ENCODE data around the gene TTYH1. TPM values are rescaled to one million over a fixed set of nuclear protein-coding genes. Genes with fewer than 3 reads are reported as not detected.
A peak's percentile ranks its signal among the peaks of the same experiment; 100 is the strongest.

The TTYH1 gene
- total and polyA plus RNA-seq, 2 of the 8 experiments (the other 6 are each of a cell fraction or from before 2014, with no cell fraction given), result 26.7 to 46.5 TPM

- FAIRE-seq, result no peak
- 96% methylated on average over 32 of the region's 42 CpGs; no CpG with 5 or more reads in 1 of the 2 experiments for WGBS, 2 experiments (ENCODE audit: extremely low coverage in 1 of 2, insufficient coverage in 1 of 2, insufficient read length in 1 of 2, insufficient replicate concordance in 2 of 2, low coverage in 1 of 2, low lambda C conversion rate in 2 of 2, missing lambda C conversion rate in 1 of 2)
- CTCF ChIA-PET (ENCODE audit: partially characterized antibody), result interaction anchor here (0.5 kb wide), 1 partner anchor 19 kb away, joined by 5 read pairs; no protein-coding TSS in a partner anchor
Measured at GRCh38 chr19:54457773-54458647, 42.7 kb downstream of the TTYH1 start.

More at GRCh38 chr19:54457773-54458647, 42.7 kb downstream of the TTYH1 start:
- TF ChIP-seq SIRT6 (IDR thresholded peaks at IDR 0.05; ENCODE audit: low read length), result no peak
- 0 out of 2 replicates have a peak, but pooled peaks have one; percentile 8 for TF ChIP-seq POLR2AphosphoS5 (IDR thresholded peaks at IDR 0.05; ENCODE audit: low read depth, low read length)
- Histone ChIP-seq H3K27me3 (replicated peaks in 1 of 4; ENCODE audit: control insufficient read depth in 3 of 4, extremely low read depth in 1 of 4, insufficient read depth in 3 of 4, low read length in 3 of 4) (no peaks in the 10 kb centered on the region), H4K20me1 (replicated peaks in 1 of 2; ENCODE audit: control insufficient read depth in 1 of 2, insufficient read depth in 2 of 2, low read length in 2 of 2) (peaks cover 13 to 51% of the 10 kb centered on the region in 2 experiments), H2AK5ac (ENCODE audit: low read depth, low read length) (no peak overlapping the region), H3K4me1 (replicated peaks in 1 of 4; ENCODE audit: control insufficient read depth in 3 of 4, insufficient read depth in 4 of 4, low read length in 3 of 4) (peaks cover 0 to 8% (median 5%) of the 10 kb centered on the region in 4 experiments; a peak in 5 of 7 replicates), H3K36me3 (ENCODE audit: control insufficient read depth in 2 of 4, insufficient read depth in 4 of 4, low read length in 3 of 4) (peaks cover 42 to 71% (median 62%) of the 10 kb centered on the region in 4 experiments), H3K14ac (ENCODE audit: insufficient read length) (no peak overlapping the region), H3K23me2 (ENCODE audit: low read depth, low read length) (no peaks in the 10 kb centered on the region; the same call in 1 of the 2 replicates), H3K4me3 (ENCODE audit: extremely low read depth in 1 of 4, insufficient read depth in 2 of 4, low read depth in 3 of 4, low read length in 4 of 4) (no peak overlapping the region), H3K27ac (ENCODE audit: low read depth, low read length) (no peak overlapping the region), H2BK20ac (ENCODE audit: low read length) (no peak overlapping the region), H2BK5ac (ENCODE audit: low read depth, low read length) (no peak overlapping the region), H3K4me2 (ENCODE audit: insufficient read depth in 1 of 2, low read depth in 2 of 2, low read length in 2 of 2) (no peak overlapping the region), H3K56ac (replicated peaks; ENCODE audit: insufficient read length, low read depth, low read length) (no peak overlapping the region), H3K18ac (ENCODE audit: extremely low read depth, low read length) (no peak overlapping the region), H3K9ac (replicated peaks in 1 of 4; ENCODE audit: extremely low read depth in 1 of 4, low read depth in 3 of 4, low read length in 3 of 4) (no peak overlapping the region), H4K5ac (ENCODE audit: insufficient read length, low read depth, low read length) (no peak overlapping the region), H3K79me1 (ENCODE audit: low read depth, low read length) (peaks cover 20% of the 10 kb centered on the region), H3K23ac (ENCODE audit: insufficient read length) (no peak overlapping the region), H3K4ac (replicated peaks; ENCODE audit: insufficient read length, low read depth, low read length) (no peak overlapping the region), H2AFZ (ENCODE audit: low read length) (no peak overlapping the region), H4K8ac (ENCODE audit: extremely low read depth, insufficient read depth, low read length) (no peak overlapping the region), H2BK120ac (replicated peaks; ENCODE audit: low read depth, low read length) (no peak overlapping the region), H3K9me3 (ENCODE audit: insufficient read depth in 2 of 2, low read depth in 1 of 2, low read length in 1 of 2) (no peaks in the 10 kb centered on the region), H2BK12ac (ENCODE audit: low read depth, low read length) (no peak overlapping the region), H2BK15ac (ENCODE audit: low read length) (no peak overlapping the region), H3K79me2 (ENCODE audit: control insufficient read depth in 1 of 2, insufficient read depth in 2 of 2, low read length in 2 of 2) (peaks cover 0 to 12% of the 10 kb centered on the region in 2 experiments; a peak in 1 of 4 replicates), H4K91ac (replicated peaks; ENCODE audit: insufficient read length, low read length) (no peak overlapping the region)
- POLR2A ChIA-PET (ENCODE audit: partially characterized antibody), result interaction anchor here (1.0 to 6.7 kb wide), 8 partner anchors 8 to 622 kb away, joined by 3 to 129 read pairs (median 4); partner anchors contain the start of genes CDC42EP5 and LENG8
- no peak for DNase-seq (ENCODE audit: low read depth in 1 of 2, low spot score in 2 of 2)

Measured in H1 (cell line).